Stimulated activated CD4-positive, alpha-beta T cell treated with anti-CD3 and anti-CD28 coated beads, Interleukin-2, amount 100 ng/mL, for 4 hours (primary cell): ENCODE measurements around the gene FANK1.

Experiments used
- DNase-seq: peaks from one replicate; pipeline ENCODE4 v3.0.0-alpha.2; 2020; ENCODE audit warnings: low read depth

Gene FANK1

GRCh38 chr10:125985557-125986240, 89.3 kb downstream of the FANK1 start:
- DNase-seq, result no peak

DNA sequence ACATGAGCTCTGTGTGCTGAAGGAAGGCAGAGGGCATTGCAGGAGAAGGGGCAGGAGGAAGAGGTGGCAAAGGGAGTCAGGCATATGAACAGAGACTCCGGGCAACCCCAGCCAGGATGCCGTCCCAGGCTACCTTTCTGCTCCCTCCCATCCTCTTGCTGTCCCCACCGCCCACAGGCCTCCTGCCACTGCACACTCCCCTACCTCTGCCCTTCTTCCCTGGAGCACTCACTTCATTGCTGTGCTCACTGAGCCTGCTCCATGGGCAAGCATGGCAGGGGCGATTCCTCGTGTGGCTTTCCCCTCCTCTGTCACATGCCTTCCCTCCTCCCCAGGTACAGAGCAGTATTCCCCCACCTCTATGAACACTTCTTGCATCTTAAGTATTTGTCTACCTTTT, 93.4 kb downstream of the FANK1 start:
- DNase-seq, result no peak

DNA sequence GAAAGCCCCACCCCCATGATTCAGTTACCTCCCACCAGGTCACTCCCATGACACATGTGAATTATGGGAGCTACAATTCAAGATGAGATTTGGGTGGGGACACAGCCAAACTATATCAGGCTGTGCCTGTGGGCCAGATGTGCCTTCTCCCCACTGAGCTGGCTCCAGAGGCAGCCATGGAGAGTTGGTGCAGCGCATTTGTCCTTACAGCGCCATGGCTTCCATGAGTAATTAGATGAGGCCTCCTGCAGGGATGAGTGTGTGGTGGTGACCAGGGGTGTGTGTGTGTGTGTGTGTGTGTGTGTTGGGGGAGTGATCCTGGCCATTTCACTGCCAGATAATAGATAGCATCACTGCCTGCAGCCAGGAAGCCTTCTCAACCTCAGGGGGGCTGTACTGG, 94.6 kb downstream of the FANK1 start:
- no peak for DNase-seq

DNA sequence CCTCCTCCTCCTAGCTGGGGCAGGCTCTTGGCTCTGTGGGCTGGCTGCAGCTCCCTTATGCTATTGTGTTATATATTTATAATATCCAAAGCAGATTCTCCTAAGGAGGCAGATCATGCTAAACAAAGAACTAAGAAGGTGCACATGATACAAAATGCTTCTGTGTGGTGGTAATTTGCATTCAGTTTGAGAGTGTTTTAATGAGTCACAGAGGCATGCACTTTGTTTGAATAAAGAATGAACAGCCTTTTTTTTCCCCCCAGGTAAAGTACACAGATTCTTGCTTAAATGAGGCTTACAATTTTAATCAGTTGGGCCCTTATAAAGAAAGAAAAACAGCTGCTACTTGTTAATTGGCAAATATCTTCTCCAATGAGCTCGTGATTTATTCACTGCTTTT, 95.0 kb downstream of the FANK1 start:
- DNase-seq, result no peak

- DNase-seq, result no peak
These were observed 95.9 kb downstream of the FANK1 start for GRCh38 chr10:125992254-125992653.

GRCh38 chr10:125994601-125995000, 98.2 kb downstream of the FANK1 start:
- no peak for DNase-seq

GRCh38 chr10:125995726-125996304, 99.5 kb downstream of the FANK1 start:
- DNase-seq, result no peak

DNA sequence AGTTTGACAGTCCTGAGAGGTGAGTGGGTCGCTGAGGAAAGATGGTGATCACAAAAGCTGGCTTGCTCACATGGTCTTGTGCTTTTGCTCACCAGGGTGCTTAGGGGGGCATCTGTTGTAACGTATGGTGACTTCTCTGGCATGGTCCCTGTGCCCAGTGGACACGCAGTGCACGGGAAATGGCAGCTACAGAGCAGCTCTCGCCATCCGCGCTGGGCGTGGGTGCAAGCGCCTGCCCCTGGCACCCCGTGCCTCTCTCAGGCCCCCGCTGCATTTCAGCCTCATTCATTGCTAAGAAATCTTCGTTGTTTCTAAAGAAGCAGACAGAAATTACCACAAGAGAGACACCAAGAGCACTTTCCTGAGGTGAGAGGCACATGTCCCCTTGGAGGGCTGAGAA, 101.2 kb downstream of the FANK1 start:
- no peak for DNase-seq

GRCh38 chr10:125999694-126000093, 103.3 kb downstream of the FANK1 start:
- DNase-seq, result no peak

DNA sequence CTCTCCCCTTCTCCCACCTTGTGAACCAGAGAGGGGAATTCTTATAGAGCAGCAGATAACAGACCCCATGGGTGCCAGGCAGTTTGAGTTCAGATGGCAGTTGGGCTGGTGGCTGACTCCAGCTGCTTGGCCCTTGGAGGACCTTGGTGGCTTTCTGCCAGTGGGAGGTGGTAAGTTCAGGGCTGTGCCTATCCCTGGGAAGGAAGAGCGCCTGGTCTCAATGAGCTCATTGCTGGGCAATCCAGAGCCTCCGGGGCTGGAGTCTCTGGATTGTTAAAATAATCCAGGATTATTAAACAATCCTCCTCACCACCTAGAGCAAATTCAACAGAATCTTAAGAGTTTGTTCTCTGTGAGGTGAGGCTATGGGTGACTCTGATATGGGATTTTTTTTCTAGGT, 105.2 kb downstream of the FANK1 start:
- DNase-seq, result no peak

GRCh38 chr10:126004752-126005151, 108.4 kb downstream of the FANK1 start:
- no peak for DNase-seq

DNA sequence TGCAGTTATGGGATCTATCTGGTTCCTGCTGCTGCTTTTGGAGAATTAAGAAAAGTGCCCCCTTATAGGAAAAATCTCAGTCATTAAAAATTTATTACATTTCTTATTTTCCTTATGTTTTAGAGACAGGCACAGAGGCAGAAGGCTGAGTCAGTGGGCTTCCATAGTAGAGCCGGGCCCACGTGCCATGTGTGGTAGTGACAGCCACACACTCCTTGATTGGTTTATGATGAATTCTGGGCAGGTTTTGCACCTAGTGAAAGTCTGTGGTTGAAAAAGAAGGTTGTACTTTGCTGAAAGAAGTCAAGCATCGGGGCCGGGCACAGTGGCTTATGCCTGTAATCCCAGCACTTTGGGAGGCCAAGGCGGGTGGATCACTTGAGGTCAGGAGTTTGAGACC, 109.9 kb downstream of the FANK1 start:
- no peak for DNase-seq

DNA sequence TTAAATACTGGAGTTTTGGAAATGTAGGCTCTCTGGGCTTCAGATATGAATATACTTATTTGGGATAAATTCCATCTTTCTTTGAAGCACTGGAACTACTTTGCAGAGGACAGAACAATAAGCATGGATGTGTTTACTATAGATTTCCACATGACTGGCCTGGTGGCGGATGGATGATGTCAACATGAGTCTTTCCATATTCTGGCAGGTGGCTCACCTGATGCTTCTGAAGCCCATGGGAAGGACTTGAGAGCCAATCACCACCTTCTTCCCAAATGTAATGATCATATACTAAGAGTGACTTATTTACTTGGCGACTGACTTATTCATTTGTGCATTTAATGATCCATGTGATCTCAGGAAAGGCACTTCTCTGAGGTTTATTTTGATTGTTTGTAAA, 110.5 kb downstream of the FANK1 start:
- DNase-seq, result no peak

- no peak for DNase-seq
These were observed 113.3 kb downstream of the FANK1 start for GRCh38 chr10:126009650-126010049.

GRCh38 chr10:126011995-126012394, 115.6 kb downstream of the FANK1 start:
- no peak for DNase-seq

GRCh38 chr10:126012485-126012884, 116.1 kb downstream of the FANK1 start:
- DNase-seq, result no peak

- no peak for DNase-seq
These were observed 117.3 kb downstream of the FANK1 start for GRCh38 chr10:126013489-126014281.

- no peak for DNase-seq
These were observed 117.9 kb downstream of the FANK1 start for GRCh38 chr10:126014309-126014708.

DNA sequence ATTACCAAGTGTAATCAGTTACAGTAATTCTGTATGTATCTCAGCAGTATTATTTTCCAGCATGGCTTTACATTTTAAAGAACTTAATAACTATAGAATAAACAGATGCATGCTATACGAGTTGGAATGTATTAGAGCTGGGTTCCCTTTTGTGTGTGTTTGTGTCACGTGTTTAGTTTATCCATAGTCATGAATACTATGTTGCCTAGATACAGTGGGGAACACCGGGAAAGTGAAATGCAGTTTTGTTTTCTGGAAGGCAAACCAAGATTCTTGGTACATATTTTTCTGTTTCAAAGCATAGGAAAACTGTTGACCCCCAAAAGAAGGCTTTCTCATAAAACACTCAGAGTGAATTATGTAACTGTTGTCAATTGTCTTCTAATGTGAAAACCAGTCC, 119.0 kb downstream of the FANK1 start:
- no peak for DNase-seq

DNA sequence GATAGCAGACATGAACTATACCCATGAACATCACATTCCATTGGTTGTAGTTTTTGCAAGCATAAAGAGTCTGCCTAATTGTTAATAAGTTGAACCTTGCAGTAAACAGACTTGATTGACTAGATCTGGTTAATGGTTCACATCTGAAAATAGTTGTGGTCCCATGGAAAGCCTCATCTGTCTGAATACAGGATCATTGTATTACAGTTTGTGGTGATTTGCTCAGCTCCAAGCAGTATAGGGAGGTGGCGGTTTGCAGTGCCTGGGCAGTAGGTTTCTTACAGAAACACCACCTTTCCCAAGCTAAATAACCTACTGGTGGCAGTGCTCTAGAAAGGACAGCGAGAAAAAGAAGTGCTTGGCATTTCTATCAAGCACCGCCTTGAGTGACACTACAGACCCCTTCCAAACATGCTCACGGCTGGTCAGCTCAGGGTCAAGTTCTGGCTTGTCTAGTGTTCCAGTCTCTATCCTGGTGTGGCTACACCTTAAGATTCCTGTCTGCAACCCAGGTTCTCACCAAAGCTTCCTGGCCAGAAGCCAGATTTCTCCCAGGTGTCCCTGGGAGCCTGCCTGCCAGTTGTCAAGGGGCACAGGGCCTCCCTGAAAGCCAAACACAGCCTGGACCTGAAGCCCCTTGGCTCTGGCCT, 119.9 kb downstream of the FANK1 start:
- DNase-seq, result no peak

DNA sequence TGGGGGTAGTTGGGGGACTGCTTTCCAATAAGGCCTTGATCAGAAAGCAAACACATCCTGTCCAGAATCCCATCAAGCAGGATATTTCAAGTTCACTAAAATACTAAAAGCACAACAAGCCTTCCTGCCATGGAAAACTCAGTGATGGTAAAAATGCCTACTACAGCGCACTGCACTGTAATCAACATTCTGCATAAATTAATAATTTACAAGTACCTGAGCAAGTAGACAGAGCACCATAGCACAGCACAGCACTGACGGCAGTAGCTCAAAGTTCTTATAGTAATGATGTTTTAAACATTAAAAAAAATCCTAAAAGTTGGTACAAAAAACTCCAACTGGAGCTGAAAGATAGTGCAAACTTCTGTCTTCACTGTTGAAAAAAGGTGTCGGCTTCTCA, 120.5 kb downstream of the FANK1 start:
- no peak for DNase-seq

DNA sequence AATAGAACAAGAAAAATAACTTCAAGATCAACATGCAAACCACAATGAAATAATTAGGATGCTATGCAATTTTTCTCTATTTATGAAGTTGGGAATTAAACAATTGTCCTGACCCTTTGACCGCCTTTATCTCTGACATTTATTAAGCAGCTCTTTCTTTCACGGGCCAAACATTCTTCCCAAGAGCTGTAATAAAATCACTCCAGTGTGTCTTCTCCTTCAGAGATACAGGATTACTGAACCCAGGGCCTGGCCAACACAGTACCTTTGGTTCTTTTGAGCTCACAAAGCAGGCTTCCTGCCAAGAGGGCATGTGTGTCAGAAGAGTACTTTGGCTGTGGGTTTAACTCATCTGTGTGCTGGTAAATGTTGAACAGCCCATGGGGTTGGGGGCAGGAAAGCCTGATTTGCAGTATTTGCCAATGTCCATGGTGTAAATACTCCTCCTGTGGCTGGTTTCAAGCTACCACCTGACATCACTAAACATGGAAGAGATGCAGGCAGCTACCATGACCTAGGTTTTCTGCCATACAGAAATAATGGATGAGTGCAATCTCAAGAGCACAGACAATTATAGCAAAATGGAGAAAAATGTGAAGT, 121.7 kb downstream of the FANK1 start:
- DNase-seq, result no peak
